RPMI7951 (cell line): ENCODE results near the gene RPGRIP1. TPM values are rescaled to one million over a fixed set of nuclear protein-coding genes. Genes with fewer than 3 reads are reported as not detected.
"Not testable (repeated sequence)": the region's sequence is repeated elsewhere in the genome, so short reads cannot be mapped to it uniquely, and the experiment has no call there.

Experiments used
- DNase-seq: peaks from one replicate; pipeline ENCODE4 v3.0.0-alpha.2; 2012; ENCODE audit warnings: low read depth
- total RNA-seq: library from RNA; depleted of rRNA; stranded (reverse); fragments of >200 nt; shearing (Covaris generic); gene quantifications from 2 replicates; pipeline ENCODE4 v1.2.3, GENCODE V29; 2014; rRNA removed

RPGRIP1 gene
- total RNA-seq, 1 experiment from 2014 or later, result 0.12 TPM

DNA sequence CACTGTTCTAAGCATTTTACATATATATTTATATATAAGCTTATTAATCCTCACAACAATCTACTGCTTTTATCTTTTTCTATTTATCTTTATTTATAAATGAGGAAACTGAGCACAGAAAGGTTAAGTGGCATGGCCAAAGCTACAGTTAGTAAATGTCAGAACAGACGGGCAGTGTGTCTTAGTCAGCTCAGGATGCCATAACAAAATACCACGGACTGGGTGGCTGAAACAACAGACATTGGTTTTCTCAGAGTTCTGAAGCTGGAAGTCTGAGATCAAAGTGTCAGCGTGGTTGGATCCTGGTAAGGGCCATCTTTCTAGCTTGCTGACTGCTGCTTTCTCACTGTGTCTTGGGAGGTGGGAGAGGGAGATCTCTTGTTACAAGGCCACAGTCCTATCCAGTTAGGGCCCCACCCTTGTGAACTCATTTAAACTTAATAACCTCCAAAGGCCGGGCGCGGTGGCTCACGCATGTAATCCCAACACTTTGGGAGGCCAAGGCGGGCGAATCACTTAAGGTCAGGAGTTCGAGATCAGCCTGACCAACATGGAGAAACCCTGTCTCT is 19.8 kb downstream of the RPGRIP1 start:
- no peak for DNase-seq

DNA sequence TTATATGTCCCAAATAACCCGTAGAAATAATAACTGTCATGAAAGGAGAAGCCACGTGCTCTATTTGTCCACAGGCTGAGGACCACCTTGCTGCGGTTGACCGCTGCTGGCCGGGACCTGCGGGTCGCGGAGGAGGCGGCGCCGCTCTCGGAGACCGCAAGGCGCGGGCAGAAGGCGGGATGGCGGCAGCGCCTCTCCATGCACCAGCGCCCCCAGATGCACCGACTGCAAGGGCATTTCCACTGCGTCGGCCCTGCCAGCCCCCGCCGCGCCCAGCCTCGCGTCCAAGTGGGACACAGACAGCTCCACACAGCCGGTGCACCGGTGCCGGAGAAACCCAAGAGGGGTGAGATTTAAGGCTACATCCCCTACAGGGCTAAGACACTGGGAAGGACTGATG is 21.0 kb downstream of the RPGRIP1 start:
- no peak for DNase-seq

GRCh38 chr14:21302013-21302835 is 22.3 kb downstream of the RPGRIP1 start:
- DNase-seq, result no peak

- not testable (repeated sequence) for DNase-seq
These were observed 22.9 kb downstream of the RPGRIP1 start for GRCh38 chr14:21302836-21303140.

DNA sequence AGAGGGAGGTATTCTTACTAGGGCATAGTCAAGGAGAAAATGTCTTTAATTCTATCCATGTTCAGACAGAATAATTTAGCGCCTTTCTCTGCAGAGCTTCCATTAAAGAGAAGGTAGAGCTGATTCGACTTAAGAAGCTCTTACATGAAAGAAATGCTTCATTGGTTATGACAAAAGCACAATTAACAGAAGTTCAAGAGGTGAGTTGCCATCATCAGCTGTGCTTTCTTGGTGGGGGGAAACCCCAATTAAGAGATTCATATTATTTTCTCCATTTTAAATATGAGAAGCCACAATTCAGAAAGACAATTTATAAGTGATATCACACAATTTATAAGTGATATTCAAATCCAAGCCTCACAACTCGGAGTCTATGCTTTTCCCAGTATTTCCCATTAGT is 27.8 kb downstream of the RPGRIP1 start:
- no peak for DNase-seq

- DNase-seq, result no peak
These were observed 28.2 kb downstream of the RPGRIP1 start for GRCh38 chr14:21308132-21308478.

GRCh38 chr14:21308479-21309237 is 28.8 kb downstream of the RPGRIP1 start:
- peak; percentile 76 for DNase-seq

DNA sequence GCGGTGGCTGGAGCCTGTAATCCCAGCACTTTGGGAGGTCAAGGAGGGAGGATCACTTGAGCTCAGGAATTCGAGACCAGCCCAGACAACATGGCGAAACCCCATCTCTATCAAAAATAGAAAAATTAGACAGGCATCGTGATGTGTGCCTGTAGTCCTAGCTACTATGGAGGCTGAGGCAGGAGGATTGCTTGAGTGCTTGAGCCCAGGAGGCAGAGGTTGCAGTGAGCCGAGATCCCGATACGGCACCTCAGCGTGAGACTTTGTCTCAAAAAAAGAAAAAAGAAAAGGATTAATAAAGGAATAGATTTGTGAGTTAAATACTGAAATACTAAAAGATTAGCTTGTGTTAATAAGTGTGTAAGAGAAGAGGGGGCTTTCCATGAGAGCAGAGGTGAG is 29.4 kb downstream of the RPGRIP1 start:
- no peak for DNase-seq

GRCh38 chr14:21309956-21310355 is 30.1 kb downstream of the RPGRIP1 start:
- DNase-seq, result no peak

GRCh38 chr14:21311614-21312013 is 31.7 kb downstream of the RPGRIP1 start:
- no peak for DNase-seq

DNA sequence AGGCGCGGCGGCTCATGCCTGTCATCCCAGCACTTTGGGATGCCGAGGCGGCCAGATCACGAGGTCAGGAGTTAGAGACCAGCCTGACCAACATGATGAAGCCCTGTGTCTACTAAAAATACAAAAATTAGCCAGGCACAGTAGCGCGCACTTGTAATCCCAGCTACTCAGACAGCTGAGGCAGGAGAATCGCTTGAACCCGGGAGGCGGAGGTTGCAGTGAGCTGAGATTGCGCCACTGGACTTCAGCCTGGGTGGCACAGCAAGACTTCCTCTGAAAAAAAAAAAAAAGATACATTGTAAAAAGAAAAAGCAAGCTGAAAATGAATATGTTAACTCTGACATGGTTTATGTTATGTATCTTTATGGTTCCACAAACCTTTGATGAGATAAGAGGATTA is 33.6 kb downstream of the RPGRIP1 start:
- DNase-seq, result no peak

GRCh38 chr14:21317398-21317797 is 37.5 kb downstream of the RPGRIP1 start:
- no peak for DNase-seq

DNA sequence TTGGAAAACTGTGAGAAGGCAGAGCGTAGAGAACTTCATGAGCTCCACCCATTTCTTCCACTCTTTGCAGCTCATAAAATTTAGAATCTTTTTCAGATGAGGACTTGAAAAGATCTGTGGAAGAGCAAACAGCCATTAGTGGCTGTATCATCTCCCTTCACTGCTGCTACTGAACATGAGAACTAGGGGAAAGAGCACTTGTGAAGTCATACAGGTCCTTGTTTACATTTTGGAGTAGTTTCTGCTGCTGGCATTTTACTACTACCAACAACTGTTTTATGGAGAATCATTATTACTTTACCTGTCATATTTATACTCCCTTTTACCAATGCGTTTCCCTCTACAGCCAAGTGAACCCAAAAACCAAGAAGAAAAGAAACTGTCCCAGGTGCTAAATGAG is 41.0 kb downstream of the RPGRIP1 start:
- no peak for DNase-seq

- no peak for DNase-seq
These were observed 42.8 kb downstream of the RPGRIP1 start for GRCh38 chr14:21322716-21323115.

DNA sequence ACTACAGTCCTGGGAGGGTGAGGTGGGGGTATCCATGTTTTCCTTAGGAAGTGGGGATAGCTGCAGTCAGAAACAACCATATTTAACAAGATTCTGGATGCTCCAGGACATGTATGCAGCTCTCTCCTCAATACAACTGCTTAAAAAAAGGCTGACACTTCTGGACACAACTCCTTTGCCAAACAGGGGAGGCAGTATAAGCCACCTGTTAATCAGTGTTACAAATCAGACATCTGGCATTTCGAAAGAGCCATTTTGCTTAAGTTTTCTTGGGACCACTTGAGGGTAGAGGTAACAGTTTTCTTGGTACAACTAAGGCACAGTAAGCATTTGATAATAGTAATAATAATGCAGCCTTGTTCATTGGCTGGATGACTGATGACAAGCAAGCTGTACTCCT is 47.1 kb downstream of the RPGRIP1 start:
- no peak for DNase-seq

Other genes starting within 250 kb of the RPGRIP1 start
- not detected in 2 replicates for gene TPPP2, start 249.9 kb upstream of the RPGRIP1 start, total RNA-seq
- gene RNASE13, start 245.3 kb upstream of the RPGRIP1 start, total RNA-seq, result not detected in 2 replicates
- not detected in 2 replicates for gene RNASE7, start 237.7 kb upstream of the RPGRIP1 start, total RNA-seq
- not detected in 2 replicates for gene RNASE8, start 222.3 kb upstream of the RPGRIP1 start, total RNA-seq
- 26.0 and 38.4 TPM in 2 replicates for gene ARHGEF40, start 209.8 kb upstream of the RPGRIP1 start, total RNA-seq
- gene ZNF219, start 181.4 kb upstream of the RPGRIP1 start, total RNA-seq, result 2.9 and 4.2 TPM in 2 replicates
- not detected in 2 replicates for gene TMEM253, start 179.0 kb upstream of the RPGRIP1 start, total RNA-seq
- not detected in 2 replicates for gene OR5AU1, start 124.0 kb upstream of the RPGRIP1 start, total RNA-seq
- 559 and 723 TPM in 2 replicates for gene HNRNPC, start 10.6 kb upstream of the RPGRIP1 start, total RNA-seq
- gene SUPT16H, start 103.9 kb downstream of the RPGRIP1 start, total RNA-seq, result 68.8 and 69.0 TPM in 2 replicates
- gene CHD8, start 176.0 kb downstream of the RPGRIP1 start, total RNA-seq, result 28.6 and 30.4 TPM in 2 replicates
- 12.6 and 16.9 TPM in 2 replicates for gene RAB2B, start 196.9 kb downstream of the RPGRIP1 start, total RNA-seq
- 13.1 and 14.4 TPM in 2 replicates for gene TOX4, start 197.1 kb downstream of the RPGRIP1 start, total RNA-seq
- 48.9 and 52.1 TPM in 2 replicates for gene METTL3, start 231.3 kb downstream of the RPGRIP1 start, total RNA-seq
- 0.48 and 1.1 TPM in 2 replicates for gene SALL2, start 246.3 kb downstream of the RPGRIP1 start, total RNA-seq